Thymus (tissue), 11 donors: ENCODE data around the gene GADD45GIP1. TPM values are rescaled to one million over a fixed set of nuclear protein-coding genes. Genes with fewer than 3 reads are reported as not detected.

ENCODE experiments used
- DNase-seq, 9 donors: peaks; one replicate each; pipeline ENCODE4 v3.0.0-alpha.2; 2013; ENCODE audit warnings: low spot score in 9 of 9, low read depth in 6 of 9, missing footprints in 1 of 9
- H3K27ac ChIP-seq, 2 donors: one replicate each; pipeline ENCODE4 v1.5.1; 2013; ENCODE audit warnings: control low read depth in 1 of 2, low read depth in 1 of 2, low read length in 1 of 2, mild to moderate bottlenecking in 1 of 2, moderate library complexity in 1 of 2
- H3K27me3 ChIP-seq, 2 donors: one replicate each; pipeline ENCODE4 v1.5.1; 2013; ENCODE audit warnings: low read length in 1 of 2; ENCODE audit not compliant: control insufficient read depth in 2 of 2, insufficient read depth in 1 of 2
- H3K36me3 ChIP-seq, 2 donors: one replicate each; pipeline ENCODE4 v1.5.1; 2013; ENCODE audit warnings: low read length in 1 of 2, mild to moderate bottlenecking in 1 of 2, moderate library complexity in 1 of 2; ENCODE audit not compliant: control insufficient read depth in 2 of 2, insufficient read depth in 2 of 2
- H3K4me1 ChIP-seq, 2 donors: one replicate each; pipeline ENCODE4 v1.5.1; 2013; ENCODE audit warnings: low read length in 2 of 2; ENCODE audit not compliant: control insufficient read depth in 2 of 2, insufficient read depth in 2 of 2
- H3K4me3 ChIP-seq, 2 donors: one replicate each; pipeline ENCODE4 v1.5.1; 2013; ENCODE audit warnings: low read length in 2 of 2, control low read depth in 1 of 2, mild to moderate bottlenecking in 1 of 2
- H3K9me3 ChIP-seq, 2 donors: one replicate each; pipeline ENCODE4 v1.5.1; 2013; ENCODE audit warnings: low read length in 1 of 2, mild to moderate bottlenecking in 1 of 2; ENCODE audit not compliant: control insufficient read depth in 2 of 2, insufficient read depth in 1 of 2
- WGBS: extraction: QIAGEN DNeasy Blood & Tissue Kit; methylation state at CpG from one replicate; pipeline ENCODE4 v1.1.7; 2013; 5-methylcytosine and 5-hydroxymethylcytosine counted together
- polyA plus RNA-seq: library from polyadenylated mRNA; stranded (reverse); fragments of 200-250 nt; gene quantifications from one replicate; pipeline ENCODE4 v1.2.3, GENCODE V29; 2013
- total RNA-seq: library from RNA; stranded (reverse); fragments of 120-200 nt; gene quantifications from one replicate; pipeline ENCODE4 v1.2.4, GENCODE V29; 2013
- donor health status: healthy.

GADD45GIP1 gene
- total and polyA plus RNA-seq, 2 donors, result 27.2 to 27.7 TPM

DNA sequence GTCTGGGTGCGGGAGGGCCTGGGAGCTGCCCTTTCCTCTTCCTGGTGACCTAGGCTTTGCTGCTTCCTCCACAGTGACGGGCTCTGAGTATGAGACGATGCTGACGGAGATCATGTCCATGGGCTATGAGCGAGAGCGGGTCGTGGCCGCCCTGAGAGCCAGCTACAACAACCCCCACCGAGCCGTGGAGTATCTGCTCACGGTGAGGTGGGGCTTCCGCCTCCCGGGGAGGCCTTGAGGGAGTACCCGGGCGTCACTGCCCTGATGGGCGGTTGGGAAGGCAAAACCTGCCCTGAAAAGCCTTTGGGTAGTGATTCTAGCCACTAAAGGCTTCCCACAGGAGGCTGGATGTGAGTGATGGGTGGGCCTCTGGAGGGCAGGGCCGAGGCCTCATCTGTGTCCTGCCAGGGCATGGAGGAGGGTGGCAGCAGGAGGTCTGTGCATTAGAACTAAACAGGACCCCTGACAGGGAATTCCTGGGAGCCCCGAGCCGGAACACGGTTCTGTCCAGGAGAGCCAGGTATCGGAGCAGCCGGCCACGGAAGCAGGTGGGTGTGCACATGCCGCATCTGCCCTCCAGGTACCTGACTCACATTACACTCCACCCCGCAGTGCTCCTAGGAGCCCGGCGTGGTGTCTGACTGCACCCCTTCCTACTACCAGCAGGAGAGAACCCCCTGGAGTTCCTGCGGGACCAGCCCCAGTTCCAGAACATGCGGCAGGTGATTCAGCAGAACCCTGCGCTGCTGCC is 8.2 kb downstream of the GADD45GIP1 start:
- no peak for DNase-seq
- peaks cover 0 to 31% of the 10 kb centered on the region in 2 donors for H3K4me1 ChIP-seq
- no peak overlapping the region for H3K4me3 ChIP-seq
- H3K27ac ChIP-seq, result no peak overlapping the region
- no peaks in the 10 kb centered on the region for H3K27me3 ChIP-seq
- H3K36me3 ChIP-seq, result peaks cover 76 to 77% of the 10 kb centered on the region in 2 donors
- no peaks in the 10 kb centered on the region for H3K9me3 ChIP-seq
- 98% methylated on average over 30 of the region's 30 CpGs for WGBS

DNA sequence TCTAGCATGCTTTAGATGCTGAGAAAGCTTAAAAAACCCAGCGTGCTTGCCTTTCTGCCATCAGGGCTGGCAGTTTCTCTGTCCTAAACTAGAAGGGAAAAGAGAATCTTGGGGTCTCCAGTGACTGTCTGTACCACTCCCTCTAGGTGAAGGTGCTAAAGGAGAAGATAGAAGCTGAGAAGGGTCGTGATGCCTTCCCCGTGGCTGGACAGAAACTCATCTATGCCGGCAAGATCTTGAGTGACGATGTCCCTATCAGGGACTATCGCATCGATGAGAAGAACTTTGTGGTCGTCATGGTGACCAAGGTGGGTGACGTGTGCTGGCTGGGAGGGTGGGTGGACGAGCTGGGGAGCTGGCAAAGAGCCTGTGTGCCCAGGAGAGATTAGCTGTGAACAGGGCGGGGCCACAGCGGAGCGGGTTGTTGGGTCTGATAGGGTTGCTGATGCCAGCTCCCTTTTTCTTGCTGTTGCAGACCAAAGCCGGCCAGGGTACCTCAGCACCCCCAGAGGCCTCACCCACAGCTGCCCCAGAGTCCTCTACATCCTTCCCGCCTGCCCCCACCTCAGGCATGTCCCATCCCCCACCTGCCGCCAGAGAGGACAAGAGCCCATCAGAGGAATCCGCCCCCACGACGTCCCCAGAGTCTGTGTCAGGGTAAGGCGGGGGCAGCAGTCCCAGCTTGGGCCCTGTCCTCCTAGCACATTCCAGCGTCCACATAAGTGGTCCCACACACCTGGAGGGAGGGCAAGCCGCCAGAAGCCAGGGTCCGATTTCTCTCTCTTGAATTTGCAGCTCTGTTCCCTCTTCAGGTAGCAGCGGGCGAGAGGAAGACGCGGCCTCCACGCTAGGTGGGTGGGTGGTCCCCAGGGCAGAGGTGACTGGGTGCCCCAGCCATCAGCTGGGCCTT is 9.1 kb downstream of the GADD45GIP1 start:
- WGBS, result 97% methylated on average over 28 of the region's 28 CpGs
- no peak overlapping the region for H3K27ac ChIP-seq
- peaks cover 75 to 77% of the 10 kb centered on the region in 2 donors for H3K36me3 ChIP-seq
- H3K4me1 ChIP-seq, result peaks cover 0 to 35% of the 10 kb centered on the region in 2 donors
- no peak for DNase-seq
- no peaks in the 10 kb centered on the region for H3K9me3 ChIP-seq
- H3K4me3 ChIP-seq, result no peak overlapping the region
- peaks cover 0 to 3% of the 10 kb centered on the region in 2 donors for H3K27me3 ChIP-seq

DNA sequence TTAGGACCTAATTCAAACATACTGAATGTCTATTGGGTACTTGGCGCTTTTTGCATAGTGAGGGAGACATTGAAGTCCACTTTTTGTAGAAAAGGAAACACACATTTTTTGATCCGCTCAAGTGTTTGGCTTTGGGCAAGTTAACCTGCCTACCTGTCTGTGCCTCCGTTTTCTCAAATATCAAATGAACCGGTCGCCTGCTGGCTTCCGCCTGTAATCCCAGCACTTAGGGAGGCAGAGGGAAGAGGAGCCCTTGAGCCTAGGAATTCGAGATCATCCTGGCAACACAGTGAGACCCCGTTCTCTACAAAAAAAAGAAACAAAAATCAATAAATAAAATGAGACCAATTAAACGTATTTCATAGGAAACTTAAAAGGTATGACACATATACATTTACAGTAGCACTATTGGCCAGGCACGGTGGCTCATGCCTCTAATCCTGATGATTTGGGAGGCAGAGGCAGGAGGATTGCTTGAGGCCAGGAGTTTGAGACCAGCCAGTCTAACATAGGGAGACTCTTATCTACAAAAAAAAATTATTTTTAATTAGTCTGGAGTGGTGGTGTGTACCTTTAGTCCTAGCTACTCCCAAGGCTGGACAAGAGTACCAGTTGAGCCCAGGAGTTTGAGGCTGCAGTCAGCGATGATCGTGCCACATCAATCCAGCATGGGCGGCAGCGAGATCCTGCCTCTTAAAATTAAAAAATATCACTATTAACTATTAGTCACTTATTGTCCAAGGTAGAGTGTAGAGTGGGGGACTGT is 10.1 kb downstream of the GADD45GIP1 start:
- H3K9me3 ChIP-seq, result no peaks in the 10 kb centered on the region
- peaks cover 0 to 41% of the 10 kb centered on the region in 2 donors for H3K4me1 ChIP-seq
- H3K36me3 ChIP-seq, result peaks cover 71 to 78% of the 10 kb centered on the region in 2 donors
- DNase-seq, result no peak
- H3K27ac ChIP-seq, result peak overlapping the region in 1 of 2 donors; percentile 76
- peak overlapping the region; percentile 65 to 88 for H3K4me3 ChIP-seq
- 91% methylated on average over 14 of the region's 14 CpGs for WGBS
- peaks cover 0 to 3% of the 10 kb centered on the region in 2 donors for H3K27me3 ChIP-seq

DNA sequence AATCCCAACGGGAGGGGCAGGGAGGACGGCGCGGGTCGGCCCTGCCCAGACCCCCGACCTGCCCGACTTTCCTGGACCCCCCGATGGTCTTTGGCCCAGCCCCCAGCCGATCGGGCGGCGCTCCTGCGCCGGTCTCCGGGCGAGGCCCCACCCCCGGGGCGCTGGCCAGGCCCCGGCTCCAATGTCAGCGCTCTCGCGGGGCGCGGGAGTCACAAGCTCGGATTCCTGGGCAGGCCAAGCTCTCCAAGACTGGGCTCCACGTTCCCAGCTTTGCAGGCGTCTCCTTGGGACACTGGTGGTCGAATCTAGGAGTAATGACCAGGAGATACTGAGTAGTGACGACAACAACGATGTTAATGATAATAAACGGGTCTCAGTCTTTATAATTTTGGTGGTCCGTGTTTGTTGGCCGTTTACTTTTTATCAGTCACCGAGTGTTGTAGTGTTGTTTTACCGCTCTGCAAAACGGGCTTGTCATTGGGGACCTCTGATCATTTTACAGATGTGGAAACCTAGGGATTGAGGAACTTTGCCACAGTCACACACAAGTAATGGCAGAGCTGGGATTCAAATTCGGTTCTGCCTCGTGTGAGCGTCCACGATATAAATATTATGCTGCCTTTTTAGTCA is 10.8 kb downstream of the GADD45GIP1 start:
- Histone ChIP-seq H3K36me3 (peaks cover 71 to 80% of the 10 kb centered on the region in 2 donors), H3K4me3 (peak overlapping the region; percentile 65 to 88), H3K27me3 (peaks cover 0 to 3% of the 10 kb centered on the region in 2 donors), H3K27ac (peak overlapping the region; percentile 76 to 98), H3K9me3 (no peaks in the 10 kb centered on the region), H3K4me1 (peaks cover 0 to 46% of the 10 kb centered on the region in 2 donors)
- peak in 1 of 9 donors; percentile 45 for DNase-seq
- 2% methylated on average over 40 of the region's 40 CpGs for WGBS

DNA sequence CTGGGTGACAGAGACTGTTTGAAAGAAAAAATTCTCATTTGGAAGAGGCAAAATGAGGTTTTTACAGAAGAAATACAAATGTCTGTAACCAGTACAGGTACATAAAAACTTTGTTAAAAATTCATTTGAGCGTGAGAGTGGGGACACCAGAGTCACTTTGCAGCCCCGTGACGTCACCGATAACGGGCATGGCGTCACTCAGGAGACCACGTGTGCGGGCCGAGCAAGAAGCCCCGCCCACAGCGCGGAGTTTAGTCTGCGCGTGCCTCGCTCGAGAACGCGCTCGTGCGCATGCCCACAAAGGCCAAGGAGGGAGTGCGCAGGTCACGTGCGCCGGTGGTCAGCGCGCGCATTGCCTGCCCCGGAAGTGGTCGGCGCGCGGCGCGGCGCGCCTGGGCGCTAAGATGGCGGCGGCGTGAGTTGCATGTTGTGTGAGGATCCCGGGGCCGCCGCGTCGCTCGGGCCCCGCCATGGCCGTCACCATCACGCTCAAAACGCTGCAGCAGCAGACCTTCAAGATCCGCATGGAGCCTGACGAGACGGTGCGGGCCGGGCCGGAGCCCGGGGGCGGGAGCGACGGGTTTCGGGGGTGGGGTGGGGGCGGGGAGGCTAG is 11.4 kb downstream of the GADD45GIP1 start, which contains the start of gene RAD23A:
TSS of gene RAD23A (plus strand) at position 384 of the 613 bp plus-strand sequence. CDS start at position 471, 87 bp downstream.
- Histone ChIP-seq H3K36me3 (peaks cover 71 to 81% of the 10 kb centered on the region in 2 donors), H3K4me1 (peaks cover 5 to 52% of the 10 kb centered on the region in 2 donors), H3K9me3 (no peaks in the 10 kb centered on the region), H3K27me3 (peaks cover 0 to 3% of the 10 kb centered on the region in 2 donors), H3K27ac (peak within 1 kb of the TSS; percentile 81 to 98), H3K4me3 (peak within 1 kb of the TSS; percentile 65 to 88)
- 1% methylated on average over 62 of the region's 62 CpGs for WGBS
- peak; percentile 90 to 98 (median 95) for DNase-seq

DNA sequence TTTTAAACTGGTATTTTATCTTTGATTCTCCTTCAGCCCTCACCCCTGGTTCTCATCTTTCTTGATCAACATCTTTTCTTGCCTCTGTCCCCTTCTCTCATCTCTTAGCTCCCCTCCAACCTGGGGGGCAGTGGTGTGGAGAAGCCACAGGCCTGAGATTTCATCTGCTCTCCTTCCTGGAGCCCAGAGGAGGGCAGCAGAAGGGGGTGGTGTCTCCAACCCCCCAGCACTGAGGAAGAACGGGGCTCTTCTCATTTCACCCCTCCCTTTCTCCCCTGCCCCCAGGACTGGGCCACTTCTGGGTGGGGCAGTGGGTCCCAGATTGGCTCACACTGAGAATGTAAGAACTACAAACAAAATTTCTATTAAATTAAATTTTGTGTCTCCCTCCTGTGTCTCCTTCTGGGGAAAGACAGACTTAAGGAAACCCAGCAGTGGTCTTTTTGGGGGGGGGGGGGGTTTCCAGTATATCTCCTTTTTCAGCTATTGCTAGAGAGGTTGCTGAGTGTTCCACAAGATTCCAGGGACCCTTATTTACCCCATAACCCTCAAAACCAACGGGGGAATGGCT is 12.8 kb downstream of the GADD45GIP1 start:
- WGBS, result 93% methylated on average over 2 of the region's 2 CpGs
- peaks cover 66 to 82% of the 10 kb centered on the region in 2 donors for H3K36me3 ChIP-seq
- H3K4me1 ChIP-seq, result peaks cover 19 to 65% of the 10 kb centered on the region in 2 donors
- H3K27me3 ChIP-seq, result peaks cover 0 to 3% of the 10 kb centered on the region in 2 donors
- no peak for DNase-seq
- H3K27ac ChIP-seq, result peak overlapping the region in 1 of 2 donors; percentile 81
- no peak overlapping the region for H3K4me3 ChIP-seq
- H3K9me3 ChIP-seq, result no peaks in the 10 kb centered on the region

DNA sequence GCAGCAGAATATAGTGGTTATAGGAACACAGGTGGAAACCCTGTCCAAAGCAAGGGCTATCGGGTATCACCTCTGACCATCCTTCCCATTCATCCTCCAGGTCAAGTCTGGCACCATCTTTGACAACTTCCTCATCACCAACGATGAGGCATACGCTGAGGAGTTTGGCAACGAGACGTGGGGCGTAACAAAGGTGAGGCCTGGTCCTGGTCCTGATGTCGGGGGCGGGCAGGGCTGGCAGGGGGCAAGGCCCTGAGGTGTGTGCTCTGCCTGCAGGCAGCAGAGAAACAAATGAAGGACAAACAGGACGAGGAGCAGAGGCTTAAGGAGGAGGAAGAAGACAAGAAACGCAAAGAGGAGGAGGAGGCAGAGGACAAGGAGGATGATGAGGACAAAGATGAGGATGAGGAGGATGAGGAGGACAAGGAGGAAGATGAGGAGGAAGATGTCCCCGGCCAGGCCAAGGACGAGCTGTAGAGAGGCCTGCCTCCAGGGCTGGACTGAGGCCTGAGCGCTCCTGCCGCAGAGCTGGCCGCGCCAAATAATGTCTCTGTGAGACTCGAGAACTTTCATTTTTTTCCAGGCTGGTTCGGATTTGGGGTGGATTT is 13.5 kb downstream of the GADD45GIP1 start:
- no peaks in the 10 kb centered on the region for H3K9me3 ChIP-seq
- H3K27me3 ChIP-seq, result peaks cover 0 to 3% of the 10 kb centered on the region in 2 donors
- peak overlapping the region in 1 of 2 donors; percentile 15 for H3K27ac ChIP-seq
- 95% methylated on average over 18 of the region's 18 CpGs for WGBS
- peaks cover 19 to 65% of the 10 kb centered on the region in 2 donors for H3K4me1 ChIP-seq
- no peak for DNase-seq
- no peak overlapping the region for H3K4me3 ChIP-seq
- peaks cover 60 to 79% of the 10 kb centered on the region in 2 donors for H3K36me3 ChIP-seq
